Vagina (tissue), 2 donors: ENCODE data around the gene CBX8. TPM values are rescaled to one million over a fixed set of nuclear protein-coding genes. Genes with fewer than 3 reads are reported as not detected.
A peak's percentile ranks its signal among the peaks of the same experiment; 100 is the strongest.

Experiments
- DNase-seq, 2 donors: peaks; one replicate each; pipeline ENCODE4 v3.0.0-alpha.2; 2017; ENCODE audit errors: extremely low spot score in 2 of 2
- H3K27ac ChIP-seq: fragments of 200-600 bp; sonication (generic); one replicate; pipeline ENCODE4 v1.5.1; 2019
- H3K27me3 ChIP-seq: fragments of 200-600 bp; sonication (generic); one replicate; pipeline ENCODE4 v1.5.1; 2019
- H3K36me3 ChIP-seq, 2 donors: fragments of 200-600 bp; sonication (generic); one replicate each; pipeline ENCODE4 v1.5.1; 2017 to 2019
- H3K4me1 ChIP-seq: fragments of 200-600 bp; sonication (generic); one replicate; pipeline ENCODE4 v1.5.1; 2019
- H3K4me3 ChIP-seq, 2 donors: fragments of 200-600 bp; sonication (generic); 1 replicate in 1 of 2; 2 replicates in 1 of 2; pipeline ENCODE4 v1.5.1; 2016 to 2019
- H3K9me3 ChIP-seq: fragments of 200-600 bp; sonication (generic); one replicate; pipeline ENCODE4 v1.5.1; 2019
- CTCF ChIP-seq, 3 experiments: fragments of 450-650 bp in 2 of 3; fragments of 200-600 bp in 1 of 3; sonication (generic) in 1 of 3; IDR thresholded peaks; one replicate each; pipeline ENCODE4 v1.5.1; 2017 to 2019; ENCODE audit warnings: antibody characterized with exemption in 3 of 3, mild to moderate bottlenecking in 2 of 3, moderate library complexity in 2 of 3
- POLR2A ChIP-seq, 2 donors: fragments of 450-650 bp; IDR thresholded peaks; one replicate each; pipeline ENCODE4 v1.6.1; 2017; ENCODE audit warnings: antibody characterized with exemption in 2 of 2, mild to moderate bottlenecking in 2 of 2, moderate library complexity in 2 of 2
- POLR2AphosphoS5 ChIP-seq, 2 donors: sonication (generic); formaldehyde crosslinking; IDR thresholded peaks; one replicate each; pipeline ENCODE4 v1.9.0; 2017; ENCODE audit warnings: antibody characterized with exemption in 2 of 2, mild to moderate bottlenecking in 2 of 2, low read depth in 1 of 2; ENCODE audit not compliant: insufficient read depth in 1 of 2
- intact Hi-C: fragments of 100-400 bp; cut with DNase I; formaldehyde crosslinking; loops from one replicate; pipeline ENCODE4 v1.15.1; 2023
- total RNA-seq: library from RNA; depleted of rRNA; stranded (reverse); fragments of >200 nt; gene quantifications from one replicate; pipeline ENCODE4 v1.2.3, GENCODE V29; 2016

Gene CBX8
- total RNA-seq: 0.98 TPM

- peaks cover 34% of the 10 kb centered on the region for H3K27me3 ChIP-seq
- no peak for TF ChIP-seq POLR2A (IDR thresholded peaks at IDR 0.05)
- peak; percentile 73 to 86 for TF ChIP-seq POLR2AphosphoS5 (IDR thresholded peaks at IDR 0.05; ENCODE audit: insufficient read depth in 1 of 2, low read depth in 1 of 2)
- TF ChIP-seq CTCF (IDR thresholded peaks at IDR 0.05): peak in 1 of 3 experiments; percentile 19
- peaks cover 68% of the 10 kb centered on the region for H3K4me1 ChIP-seq
Measured at GRCh38 chr17:79796763-79797491, at the start of gene CBX8. CBX8 (minus strand) TSS chr17:79797077; CDS start chr17:79796998, 79 bp downstream.

GRCh38 chr17:79845601-79845949 lies 48.7 kb upstream of the CBX8 start:
- Histone ChIP-seq H3K27me3 (peaks cover 12% of the 10 kb centered on the region), H3K36me3 (no peaks in the 10 kb centered on the region), H3K27ac (peak overlapping the region; percentile 79), H3K4me1 (peaks cover 52% of the 10 kb centered on the region), H3K9me3 (no peaks in the 10 kb centered on the region), H3K4me3 (no peak overlapping the region)
- no peak for DNase-seq
- intact Hi-C loops: loop anchor here (10.0 kb wide), 1 partner anchor 149 kb away; no protein-coding TSS in a partner anchor
- TF ChIP-seq POLR2AphosphoS5 (IDR thresholded peaks at IDR 0.05; ENCODE audit: insufficient read depth in 1 of 2, low read depth in 1 of 2) (no peak), CTCF (IDR thresholded peaks at IDR 0.05) (no peak), POLR2A (IDR thresholded peaks at IDR 0.05) (no peak)

More at GRCh38 chr17:79796763-79797491, at the start of gene CBX8:
- DNase-seq: peak; percentile 98
- intact Hi-C loops: loop anchor here (10.0 kb wide), 1 partner anchor 198 kb away; no protein-coding TSS in a partner anchor
- Histone ChIP-seq H3K36me3 (no peaks in the 10 kb centered on the region), H3K4me3 (peak within 1 kb of the TSS; percentile 62 to 63), H3K9me3 (no peaks in the 10 kb centered on the region), H3K27ac (peak within 1 kb of the TSS; percentile 75)

GRCh38 chr17:79844869-79845600 lies 48.2 kb upstream of the CBX8 start:
- no peaks in the 10 kb centered on the region for H3K9me3 ChIP-seq
- H3K36me3 ChIP-seq: no peaks in the 10 kb centered on the region
- no peak for TF ChIP-seq POLR2A (IDR thresholded peaks at IDR 0.05)
- TF ChIP-seq CTCF (IDR thresholded peaks at IDR 0.05): peak in 1 of 3 experiments; percentile 70
- TF ChIP-seq POLR2AphosphoS5 (IDR thresholded peaks at IDR 0.05; ENCODE audit: insufficient read depth in 1 of 2, low read depth in 1 of 2): peak in 1 of 2 donors; percentile 4
- no peak for DNase-seq
- peaks cover 58% of the 10 kb centered on the region for H3K4me1 ChIP-seq
- peaks cover 12% of the 10 kb centered on the region for H3K27me3 ChIP-seq
- intact Hi-C loops: loop anchor here (10.0 kb wide), 1 partner anchor 150 kb away; no protein-coding TSS in a partner anchor
- H3K4me3 ChIP-seq: peak overlapping the region; percentile 54 to 55
- H3K27ac ChIP-seq: peak overlapping the region; percentile 79

GRCh38 chr17:79843816-79844800 lies 47.2 kb upstream of the CBX8 start:
- TF ChIP-seq POLR2AphosphoS5 (IDR thresholded peaks at IDR 0.05; ENCODE audit: insufficient read depth in 1 of 2, low read depth in 1 of 2) (peak in 1 of 2 donors; percentile 43), CTCF (IDR thresholded peaks at IDR 0.05) (no peak)
- intact Hi-C loops: loop anchor here (2.0 to 10.0 kb wide), 2 partner anchors 43 to 151 kb away; no protein-coding TSS in a partner anchor
- H3K9me3 ChIP-seq: no peaks in the 10 kb centered on the region
- peaks cover 12% of the 10 kb centered on the region for H3K27me3 ChIP-seq
- no peaks in the 10 kb centered on the region for H3K36me3 ChIP-seq
- peak overlapping the region; percentile 54 to 55 for H3K4me3 ChIP-seq
- DNase-seq: no peak
- H3K27ac ChIP-seq: peak overlapping the region; percentile 79
- H3K4me1 ChIP-seq: peaks cover 63% of the 10 kb centered on the region
